GM23338 (cell line): ENCODE results near the gene RIC1.

Experiments
- CREB1 ChIP-seq: fragments of 250-450 bp; sonication (Bioruptor Pico); IDR thresholded peaks from 2 replicates; pipeline ENCODE4 v1.5.0; 2020; ENCODE audit warnings: low read depth, mild to moderate bottlenecking, moderate library complexity
- CTCF ChIP-seq, 2 experiments: fragments of 200-600 bp in 1 of 2; sonication (generic) in 1 of 2; conservative IDR thresholded peaks; 2 replicates each; pipeline versions ENCODE4 v1.5.1 to v1.6.1; 2016 to 2017; ENCODE audit warnings: antibody characterized with exemption in 2 of 2, low read depth in 2 of 2, mild to moderate bottlenecking in 2 of 2, moderate library complexity in 1 of 2
- ETS1 ChIP-seq: IDR thresholded peaks from 2 replicates; pipeline ENCODE4 v1.6.1; 2016; ENCODE audit warnings: antibody characterized with exemption
- EZH2 ChIP-seq: fragments of 200-600 bp; sonication (generic); IDR thresholded peaks from one replicate; pipeline ENCODE4 v1.8.0; 2017; ENCODE audit warnings: antibody characterized with exemption, mild to moderate bottlenecking, low read depth; ENCODE audit not compliant: unreplicated experiment
- EZH2phosphoT487 ChIP-seq: fragments of 200-600 bp; sonication (generic); IDR thresholded peaks from one replicate; pipeline ENCODE4 v1.8.1; 2018; ENCODE audit warnings: antibody characterized with exemption; ENCODE audit not compliant: unreplicated experiment
- JUNB ChIP-seq: IDR thresholded peaks from one replicate; pipeline ENCODE4 v1.6.1; 2016; ENCODE audit warnings: antibody characterized with exemption; ENCODE audit not compliant: unreplicated experiment
- NANOG ChIP-seq: IDR thresholded peaks from 2 replicates; pipeline ENCODE4 v1.6.1; 2016; ENCODE audit warnings: antibody characterized with exemption, borderline replicate concordance
- POLR2AphosphoS5 ChIP-seq: IDR thresholded peaks from 2 replicates; pipeline ENCODE4 v1.6.1; 2016; ENCODE audit warnings: antibody characterized with exemption, low read depth
- REST ChIP-seq: IDR thresholded peaks from one replicate; pipeline ENCODE4 v1.6.1; 2018; ENCODE audit warnings: antibody characterized with exemption; ENCODE audit not compliant: unreplicated experiment
- STAT1 ChIP-seq: IDR thresholded peaks from one replicate; pipeline ENCODE4 v1.6.1; 2016; ENCODE audit warnings: antibody characterized with exemption; ENCODE audit not compliant: unreplicated experiment
- ZNF114 ChIP-seq: fragments of 250-450 bp; sonication (Bioruptor Pico); IDR thresholded peaks from 2 replicates; pipeline ENCODE4 v1.5.0; 2020; ENCODE audit warnings: mild to moderate bottlenecking, moderate library complexity
- ZNF331 ChIP-seq: fragments of 250-450 bp; sonication (Bioruptor Pico); IDR thresholded peaks from 2 replicates; pipeline ENCODE4 v1.5.0; 2020; ENCODE audit warnings: low read depth, mild to moderate bottlenecking, moderate library complexity
- ZNF462 ChIP-seq: fragments of 250-450 bp; sonication (Bioruptor Pico); IDR thresholded peaks from 2 replicates; pipeline ENCODE4 v1.5.0; 2020; ENCODE audit warnings: mild to moderate bottlenecking, moderate library complexity

GRCh38 chr9:5811751-5812150 is 182.8 kb downstream of the RIC1 start:
- TF ChIP-seq NANOG: no peak
- no peak for TF ChIP-seq CTCF (conservative IDR thresholded peaks at IDR 0.05; ENCODE audit: low read depth in 2 of 2)
- TF ChIP-seq EZH2: no peak
- no peak for TF ChIP-seq EZH2phosphoT487
- TF ChIP-seq POLR2AphosphoS5: no peak
- TF ChIP-seq REST: no peak
- TF ChIP-seq ZNF462: no peak
- no peak for TF ChIP-seq ETS1
- no peak for TF ChIP-seq JUNB
- TF ChIP-seq CREB1 (CRISPR knock-in tag): no peak
- no peak for TF ChIP-seq STAT1
- no peak for TF ChIP-seq ZNF114 (CRISPR knock-in tag)
- TF ChIP-seq ZNF331: no peak
